ENCODE data around the gene RGS4. TPM values are rescaled to one million over a fixed set of nuclear protein-coding genes. Genes with fewer than 3 reads are reported as not detected.

Gene RGS4
- total RNA-seq, 1 experiment from 2014 or later: not detected

DNA sequence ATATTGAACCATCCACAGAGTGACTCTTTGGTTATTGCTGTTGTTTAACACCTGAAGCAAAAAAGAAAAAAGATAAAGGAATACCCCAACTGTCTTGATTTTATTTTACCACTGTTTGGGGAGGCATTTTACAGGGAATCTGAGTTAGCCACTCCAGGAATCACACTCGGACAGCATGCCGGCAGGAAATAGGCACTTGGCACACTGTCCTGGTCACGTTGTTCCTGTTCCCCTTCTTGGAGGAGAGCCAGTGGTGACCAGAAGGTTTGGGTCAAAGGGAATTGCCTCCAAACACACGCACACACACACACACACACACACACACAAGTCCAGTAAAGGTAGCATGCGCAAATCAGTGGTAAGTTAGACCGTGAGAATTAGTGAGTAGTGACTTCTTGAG lies 13.8 kb downstream of the RGS4 start:
- Histone ChIP-seq H4K8ac (replicated peaks; ENCODE audit: insufficient read length, low read depth, low read length) (no peak overlapping the region), H2BK20ac (ENCODE audit: low read depth, low read length, poor library complexity, severe bottlenecking) (no peak overlapping the region), H2AK5ac (ENCODE audit: insufficient read length, low read length) (no peak overlapping the region), H2BK15ac (ENCODE audit: low read depth, low read length) (no peak overlapping the region), H4K20me1 (ENCODE audit: control insufficient read depth, insufficient read depth, insufficient read length) (no peaks in the 10 kb centered on the region), H3K9me3 (ENCODE audit: control insufficient read depth, low read depth, low read length) (no peaks in the 10 kb centered on the region), H3K4ac (ENCODE audit: low read depth, low read length) (no peak overlapping the region), H2AFZ (ENCODE audit: low read length) (no peak overlapping the region), H2BK120ac (ENCODE audit: low read depth, low read length, poor library complexity, severe bottlenecking) (no peak overlapping the region), H2BK5ac (ENCODE audit: insufficient read length, low read length) (no peak overlapping the region), H3K9ac (ENCODE audit: extremely low read depth, insufficient read length, low read length) (no peak overlapping the region), H3T11ph (ENCODE audit: low read length) (no peak overlapping the region), H3K79me2 (ENCODE audit: insufficient read depth, low read length) (no peaks in the 10 kb centered on the region), H3K27ac (ENCODE audit: insufficient read length, low read depth, low read length) (no peak overlapping the region), H3K14ac (ENCODE audit: insufficient read depth, low read length) (no peak overlapping the region), H4K5ac (ENCODE audit: insufficient read length, low read depth, low read length) (no peak overlapping the region), H3K18ac (ENCODE audit: insufficient read length, low read depth, low read length) (no peak overlapping the region), H3K79me1 (ENCODE audit: insufficient read depth, low read depth, low read length, poor library complexity, severe bottlenecking) (no peaks in the 10 kb centered on the region), H3K4me2 (ENCODE audit: insufficient read depth, insufficient read length, low read length) (no peak overlapping the region), H4K91ac (ENCODE audit: insufficient read length, low read depth, low read length) (no peak overlapping the region), H3K23me2 (ENCODE audit: insufficient read length, low read depth, low read length, poor library complexity, severe bottlenecking) (no peaks in the 10 kb centered on the region), H3K4me1 (ENCODE audit: insufficient read depth, low read length) (no peaks in the 10 kb centered on the region; the same call in 1 of the 2 replicates), H3K23ac (ENCODE audit: insufficient read length, low read depth, low read length) (no peak overlapping the region), H3K56ac (ENCODE audit: insufficient read length, low read depth, low read length) (no peak overlapping the region), H3K27me3 (ENCODE audit: insufficient read depth, low read length) (no peaks in the 10 kb centered on the region), H2BK12ac (ENCODE audit: insufficient read length, low read depth, low read length) (no peak overlapping the region)
- peaks cover 4 to 5% of the 10 kb centered on the region in 2 experiments; a peak in 2 of 4 replicates for H3K4me1 Mint-ChIP-seq
- no peaks in the 10 kb centered on the region; the same call in 1 of the 2 replicates for H3K27me3 Mint-ChIP-seq (ENCODE audit: low read depth)
- peaks cover 0 to 2% of the 10 kb centered on the region in 2 experiments; a peak in 1 of 5 replicates for H3K9me3 Mint-ChIP-seq
- H3K36me3 Mint-ChIP-seq (ENCODE audit: insufficient read depth in 1 of 3, low read depth in 3 of 3): no peaks in the 10 kb centered on the region
- TF ChIP-seq, protein P1, sequence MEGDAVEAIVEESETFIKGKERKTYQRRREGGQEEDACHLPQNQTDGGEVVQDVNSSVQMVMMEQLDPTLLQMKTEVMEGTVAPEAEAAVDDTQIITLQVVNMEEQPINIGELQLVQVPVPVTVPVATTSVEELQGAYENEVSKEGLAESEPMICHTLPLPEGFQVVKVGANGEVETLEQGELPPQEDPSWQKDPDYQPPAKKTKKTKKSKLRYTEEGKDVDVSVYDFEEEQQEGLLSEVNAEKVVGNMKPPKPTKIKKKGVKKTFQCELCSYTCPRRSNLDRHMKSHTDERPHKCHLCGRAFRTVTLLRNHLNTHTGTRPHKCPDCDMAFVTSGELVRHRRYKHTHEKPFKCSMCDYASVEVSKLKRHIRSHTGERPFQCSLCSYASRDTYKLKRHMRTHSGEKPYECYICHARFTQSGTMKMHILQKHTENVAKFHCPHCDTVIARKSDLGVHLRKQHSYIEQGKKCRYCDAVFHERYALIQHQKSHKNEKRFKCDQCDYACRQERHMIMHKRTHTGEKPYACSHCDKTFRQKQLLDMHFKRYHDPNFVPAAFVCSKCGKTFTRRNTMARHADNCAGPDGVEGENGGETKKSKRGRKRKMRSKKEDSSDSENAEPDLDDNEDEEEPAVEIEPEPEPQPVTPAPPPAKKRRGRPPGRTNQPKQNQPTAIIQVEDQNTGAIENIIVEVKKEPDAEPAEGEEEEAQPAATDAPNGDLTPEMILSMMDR (conservative IDR thresholded peaks at IDR 0.05): no peak
- no peak overlapping the region for H3K27ac Mint-ChIP-seq
- no peak for DNase-seq
- WGBS (ENCODE audit: extremely low coverage, insufficient read length, low lambda C conversion rate): no CpG with 5 or more reads among the region's 6 CpGs
- H3K4me3 Mint-ChIP-seq: no peak overlapping the region
